CD4-positive, alpha-beta T cell treated with Interleukin-21 for 1 hour (primary cell): ENCODE data around the gene TCL1A.
"Not testable (repeated sequence)": the region's sequence is repeated elsewhere in the genome, so short reads cannot be mapped to it uniquely, and the experiment has no call there.

Experiments used
- DNase-seq: peaks from one replicate; pipeline ENCODE4 v3.0.0-alpha.2; 2020

Gene TCL1A, protein sequence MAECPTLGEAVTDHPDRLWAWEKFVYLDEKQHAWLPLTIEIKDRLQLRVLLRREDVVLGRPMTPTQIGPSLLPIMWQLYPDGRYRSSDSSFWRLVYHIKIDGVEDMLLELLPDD

DNA sequence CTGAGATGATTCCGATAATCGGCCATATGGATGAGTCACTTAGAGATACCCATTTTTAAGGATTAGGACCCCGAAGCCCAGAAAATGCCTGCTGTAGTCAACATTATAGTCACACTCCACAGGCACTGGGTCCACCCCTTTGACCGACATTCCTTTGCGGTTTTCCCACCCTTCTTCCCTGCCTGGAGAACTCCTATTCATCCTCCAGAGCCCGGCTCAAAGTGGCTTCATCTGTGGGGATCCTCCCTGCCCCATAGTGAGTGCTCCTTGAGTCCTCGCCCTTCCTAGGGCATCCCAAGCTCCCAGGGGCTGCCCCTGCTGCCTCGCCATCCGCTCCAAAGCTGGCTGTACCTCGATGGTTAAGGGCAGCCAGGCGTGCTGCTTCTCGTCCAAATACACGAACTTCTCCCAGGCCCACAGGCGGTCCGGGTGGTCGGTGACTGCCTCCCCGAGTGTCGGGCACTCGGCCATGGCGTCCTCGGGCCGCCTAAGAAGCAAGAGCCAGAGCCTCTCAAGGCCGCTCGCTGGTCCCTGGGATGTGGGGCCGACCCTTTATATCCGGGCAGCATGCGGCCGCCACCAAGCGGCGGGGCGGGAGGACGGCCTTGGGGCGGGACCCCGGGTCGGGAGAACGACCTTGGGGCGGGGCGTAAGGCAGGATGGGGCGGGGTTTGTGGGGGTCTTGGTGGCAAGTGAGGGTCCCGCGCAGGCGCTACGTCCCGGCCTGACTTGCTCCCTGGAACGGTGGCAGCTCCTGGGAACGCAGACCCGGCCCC lies at the start of gene TCL1A:
TSS of gene TCL1A (minus strand) at position 530 of the 776 bp plus-strand sequence. CDS start at position 471, 59 bp downstream.
- DNase-seq, result no peak

DNA sequence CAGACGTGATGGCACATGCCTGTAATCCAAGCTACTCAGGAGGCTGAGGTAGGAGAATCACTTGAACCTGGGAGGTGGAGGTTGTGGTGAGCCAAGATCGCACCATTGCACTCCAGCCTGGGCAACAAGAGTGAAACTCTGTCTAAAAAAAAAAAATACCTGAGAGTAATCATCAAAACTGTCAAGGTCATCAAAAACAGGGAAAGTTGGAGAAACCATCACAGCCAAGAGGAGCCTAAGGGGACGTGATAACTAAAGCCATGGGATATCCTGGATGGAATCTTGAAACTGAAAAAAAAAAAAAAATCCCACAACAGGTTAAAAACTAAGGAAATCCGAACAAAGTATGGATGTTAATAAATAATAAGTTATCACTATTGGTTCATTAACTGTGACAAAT lies 49.1 kb upstream of the TCL1A start:
- not testable (repeated sequence) for DNase-seq

DNA sequence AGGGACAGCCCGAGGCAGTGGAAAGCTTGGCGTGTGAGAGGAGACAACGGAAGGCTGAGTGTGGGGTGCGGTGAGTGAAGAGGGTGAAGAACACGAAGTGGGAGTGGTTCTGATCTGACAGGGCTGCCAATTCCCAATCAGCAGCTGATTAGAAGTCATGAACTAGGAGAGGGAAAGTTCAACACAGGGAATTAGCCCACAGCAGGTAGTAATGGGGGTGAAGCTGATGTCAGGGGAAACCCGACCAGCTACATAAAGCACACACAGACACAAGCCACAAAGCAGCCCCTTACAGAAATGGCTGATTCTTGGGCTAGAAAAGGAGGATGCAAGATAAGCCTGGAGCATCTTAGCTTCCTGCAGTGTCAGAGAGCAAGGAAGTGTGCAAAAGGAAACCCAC lies 47.5 kb upstream of the TCL1A start:
- no peak for DNase-seq

DNA sequence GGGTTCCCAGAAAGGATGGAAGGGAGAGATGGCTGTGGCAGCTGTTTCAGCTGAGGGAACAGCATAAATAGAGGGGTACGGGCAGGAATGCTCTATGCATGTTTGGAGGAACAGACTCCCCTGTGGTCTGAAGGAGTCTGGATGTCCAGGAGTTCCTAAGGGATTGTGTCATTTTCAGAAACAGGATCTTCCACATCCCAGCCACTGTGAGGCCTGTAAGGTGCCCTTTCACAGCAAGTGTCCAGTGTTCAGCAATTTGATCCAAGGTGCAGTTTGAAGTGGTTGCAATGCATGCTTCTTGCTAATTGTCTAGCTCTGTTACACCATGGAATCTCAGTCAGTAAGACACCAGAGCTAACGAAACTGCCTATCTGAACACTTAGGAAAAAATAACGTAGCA lies 46.7 kb upstream of the TCL1A start:
- no peak for DNase-seq

DNA sequence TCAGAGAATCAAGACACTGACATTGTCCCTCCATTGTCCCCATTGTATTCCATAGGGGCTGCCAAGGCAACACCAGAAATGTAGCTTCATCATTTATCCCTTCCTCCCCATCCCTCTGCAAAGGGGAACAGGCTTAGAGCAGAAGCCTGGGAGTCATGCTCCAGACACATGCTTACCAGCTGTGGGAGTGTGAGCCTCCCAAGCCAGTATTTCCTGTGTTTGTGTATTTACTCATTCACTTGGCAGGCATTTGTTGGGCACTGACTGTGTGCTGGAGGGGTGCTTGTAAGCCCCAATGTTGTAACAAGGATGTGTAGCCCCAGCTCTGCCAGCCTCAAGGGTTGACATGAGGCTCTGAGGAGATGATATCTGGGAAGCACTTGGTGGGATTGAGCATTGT lies 46.0 kb upstream of the TCL1A start:
- no peak for DNase-seq

DNA sequence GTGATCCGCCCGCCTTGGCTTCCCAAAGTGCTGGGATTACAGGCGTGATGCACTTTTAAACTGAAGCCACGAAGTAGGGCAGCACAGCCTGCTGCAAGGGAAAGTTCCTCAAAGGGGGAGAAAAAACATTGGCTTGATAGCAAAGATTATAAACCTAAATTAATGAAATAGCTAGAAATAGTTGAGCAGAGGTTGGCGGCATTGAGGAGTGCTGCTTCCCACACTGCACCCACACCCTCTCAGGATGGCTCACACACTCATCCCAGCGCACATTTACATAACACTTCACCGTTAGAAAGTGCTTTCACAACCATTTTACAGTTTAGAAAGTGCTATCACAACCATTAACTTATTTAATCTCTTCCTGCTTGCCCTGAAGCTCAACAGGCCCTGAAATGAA lies 44.4 kb upstream of the TCL1A start:
- no peak for DNase-seq

DNA sequence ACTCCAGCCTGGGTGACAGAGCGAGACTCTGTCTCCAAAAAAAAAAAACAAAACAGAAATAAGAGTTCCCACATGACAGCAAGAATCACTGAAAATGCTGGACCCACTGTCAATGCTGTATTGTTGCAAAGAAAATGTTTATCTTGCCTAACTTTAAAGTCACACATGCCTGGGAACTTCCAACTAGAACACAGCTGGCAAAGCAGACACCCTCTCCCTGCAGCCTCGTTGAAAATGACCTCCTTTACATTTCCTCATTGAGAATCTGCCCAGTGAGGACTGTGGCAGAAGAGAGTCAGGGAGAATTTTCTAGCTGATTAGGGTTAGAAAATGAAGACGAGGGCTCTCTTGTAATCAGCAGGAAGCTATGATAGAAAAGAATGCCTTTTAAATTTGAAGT lies 42.8 kb upstream of the TCL1A start:
- DNase-seq, result no peak

DNA sequence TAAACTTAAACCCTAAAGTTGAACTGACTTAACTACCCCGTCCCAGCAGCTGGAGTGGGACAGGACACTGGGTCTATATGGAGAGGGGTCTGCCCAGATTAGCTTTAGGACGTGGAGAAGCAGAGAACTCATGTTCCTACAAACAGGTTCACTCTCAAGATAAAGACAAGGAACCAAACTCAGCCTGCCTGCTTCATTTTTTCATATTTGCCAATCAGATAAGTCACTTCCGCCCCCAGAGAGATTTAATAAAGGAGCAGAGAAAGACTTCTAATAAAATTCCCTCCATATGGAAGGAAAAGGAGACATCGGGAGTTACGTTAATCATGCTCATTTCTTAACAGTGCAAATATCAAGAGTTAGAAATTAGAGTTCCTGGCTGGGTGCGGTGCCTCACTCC lies 42.2 kb upstream of the TCL1A start:
- DNase-seq, result no peak

DNA sequence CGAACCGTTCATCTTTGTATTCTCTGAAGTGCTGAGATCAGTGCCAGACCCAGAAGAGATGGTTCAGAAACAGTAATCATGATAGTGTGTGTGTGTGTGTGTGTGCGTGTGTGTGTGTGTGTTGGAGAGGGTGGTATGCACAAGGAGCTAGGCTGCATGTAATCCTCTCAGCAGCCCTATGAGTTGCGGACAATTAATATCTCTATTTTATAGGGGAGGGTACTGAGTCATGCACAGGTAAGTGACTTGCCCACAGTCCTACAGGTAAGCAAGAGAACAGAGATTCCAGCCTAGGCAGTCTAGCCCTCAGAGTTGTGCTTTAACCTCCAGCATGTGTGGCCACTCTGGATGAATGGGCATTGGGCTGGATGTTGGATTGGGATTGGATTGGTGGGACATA lies 27.9 kb upstream of the TCL1A start:
- no peak for DNase-seq

DNA sequence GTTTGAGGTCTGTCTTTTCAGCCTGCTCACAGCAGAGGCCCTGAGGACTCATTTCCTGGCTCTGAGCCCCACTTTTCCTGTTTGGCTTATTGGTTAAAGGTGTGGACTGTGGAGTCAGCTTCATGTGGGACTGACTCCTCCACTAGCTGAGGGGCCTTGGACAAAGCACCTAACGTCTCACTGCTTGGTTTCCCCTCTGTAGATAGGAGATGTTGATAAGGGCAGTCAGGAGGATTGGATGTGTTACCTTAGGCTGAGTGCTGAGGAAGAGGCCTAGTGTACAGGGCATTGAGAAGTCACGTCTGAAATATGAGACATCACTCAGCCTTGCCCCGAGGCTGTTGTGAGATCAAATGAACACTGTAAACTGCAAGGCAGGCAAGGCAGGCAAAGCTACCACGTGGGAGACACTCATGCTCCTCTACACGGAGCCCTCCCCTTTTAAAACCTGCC lies 27.1 kb upstream of the TCL1A start:
- no peak for DNase-seq

DNA sequence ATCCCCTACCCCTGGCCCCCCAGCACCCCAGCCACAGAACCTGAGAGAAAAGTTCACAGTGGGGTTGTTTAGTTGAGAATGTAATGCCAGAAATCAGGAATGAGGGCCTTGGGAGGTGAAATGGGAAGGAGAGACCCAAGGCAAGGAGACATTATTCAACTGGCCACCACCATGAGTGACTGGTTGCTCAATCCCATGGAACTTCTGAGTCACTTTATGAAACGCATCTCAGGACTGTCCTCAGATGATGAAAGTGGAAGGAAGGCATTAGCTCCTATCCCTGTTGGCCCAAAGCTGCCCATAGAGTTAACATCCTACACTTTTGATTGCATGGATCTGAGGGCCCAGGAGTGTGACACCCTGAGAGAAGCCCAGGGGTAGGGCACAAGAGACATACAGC lies 25.4 kb upstream of the TCL1A start:
- no peak for DNase-seq

DNA sequence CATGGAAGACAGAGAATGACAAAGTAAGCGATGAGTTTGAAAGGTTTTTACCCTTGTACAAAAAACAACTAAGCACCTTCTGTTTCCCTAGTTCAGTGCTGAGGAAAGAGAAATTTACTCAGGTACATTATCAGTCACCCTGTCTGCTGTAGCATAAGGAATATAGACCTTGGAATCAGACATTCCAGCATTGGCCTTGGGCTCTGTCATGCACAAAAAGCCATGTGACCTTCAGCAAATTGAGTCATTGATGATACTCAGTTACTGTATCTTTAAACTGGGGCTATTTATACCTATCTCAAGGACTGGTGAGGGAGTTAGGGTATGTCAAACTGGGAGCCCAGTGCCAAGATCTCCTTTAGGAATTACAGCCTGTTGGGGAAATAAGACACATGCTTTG lies 19.3 kb upstream of the TCL1A start:
- no peak for DNase-seq

DNA sequence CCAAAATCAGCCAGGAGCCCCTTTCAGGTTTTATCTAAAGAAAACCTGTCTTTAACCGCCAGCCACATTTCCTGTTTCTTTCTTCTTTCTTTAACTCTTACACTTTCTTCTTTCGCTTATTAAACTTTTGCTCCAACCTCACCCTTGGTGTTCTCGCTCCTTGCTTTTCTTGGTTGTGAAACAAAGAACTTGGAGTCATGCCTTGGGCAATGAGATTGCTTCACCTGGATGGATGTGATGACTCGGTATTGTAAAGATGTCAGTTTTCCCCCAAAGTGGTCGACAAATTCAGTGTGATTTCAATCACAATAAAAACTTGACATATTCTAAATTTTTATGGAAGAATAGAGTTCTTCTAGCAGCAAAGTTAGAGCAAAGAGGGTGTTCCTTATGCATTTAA lies 16.2 kb upstream of the TCL1A start:
- DNase-seq, result no peak

DNA sequence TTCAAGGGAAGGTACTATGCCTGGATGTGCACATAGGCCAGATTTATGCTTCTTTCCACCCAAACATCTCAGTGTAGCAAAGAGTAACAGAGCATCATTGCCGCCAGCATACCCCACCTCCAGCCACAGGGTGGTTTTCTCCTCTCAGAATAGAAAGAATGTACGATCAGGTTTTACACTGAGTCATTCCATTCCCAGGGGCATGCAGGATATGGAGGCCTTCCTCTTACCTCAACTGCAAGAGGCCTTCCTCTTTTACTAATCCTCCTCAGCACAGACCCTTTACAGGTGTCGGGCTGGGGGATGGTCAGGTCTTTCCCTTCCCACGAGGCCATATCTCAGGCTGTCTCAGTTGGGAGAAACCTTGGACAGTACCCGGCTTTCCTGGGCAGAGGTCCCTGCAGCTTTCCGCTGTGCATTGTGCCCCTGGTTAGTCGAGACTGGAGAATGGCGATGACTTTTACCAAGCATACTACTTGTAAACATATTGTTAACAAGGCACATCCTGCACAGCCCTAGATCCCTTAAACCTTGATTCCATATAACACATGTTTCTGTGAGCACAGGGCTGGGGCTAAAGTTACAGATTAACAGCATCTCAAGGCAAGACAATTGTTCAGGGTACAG lies 15.6 kb upstream of the TCL1A start:
- DNase-seq, result not testable (repeated sequence)

DNA sequence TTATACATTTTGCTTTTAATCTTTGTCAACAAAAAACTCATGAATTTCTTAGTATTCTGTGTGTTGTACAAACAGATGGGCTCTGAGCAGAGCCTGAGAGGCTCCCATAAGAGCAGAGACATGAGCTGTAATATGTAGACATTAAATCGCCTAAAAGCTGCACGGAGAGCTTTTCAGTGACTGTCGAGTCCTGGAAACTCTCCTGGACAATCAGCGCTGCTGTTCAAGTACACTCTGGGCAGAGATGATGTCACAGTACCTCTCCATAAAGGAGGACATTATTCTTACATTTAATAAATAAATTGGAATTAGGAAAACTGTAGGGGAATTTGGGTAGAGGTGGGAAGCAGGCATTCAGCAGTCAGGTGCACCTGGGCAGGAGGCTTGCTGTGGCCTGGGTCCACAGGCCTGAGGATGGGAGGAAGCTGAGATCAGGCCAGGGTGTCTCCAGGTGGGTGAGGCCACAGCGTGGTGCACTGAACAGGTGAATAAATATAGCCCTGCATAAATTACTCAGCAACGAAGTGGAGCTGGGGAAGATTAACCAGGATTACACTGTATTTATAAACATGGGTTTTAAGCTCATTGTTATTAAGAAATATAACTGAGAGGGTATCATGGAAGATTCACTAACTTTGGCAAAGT lies 13.3 kb upstream of the TCL1A start:
- DNase-seq, result no peak

DNA sequence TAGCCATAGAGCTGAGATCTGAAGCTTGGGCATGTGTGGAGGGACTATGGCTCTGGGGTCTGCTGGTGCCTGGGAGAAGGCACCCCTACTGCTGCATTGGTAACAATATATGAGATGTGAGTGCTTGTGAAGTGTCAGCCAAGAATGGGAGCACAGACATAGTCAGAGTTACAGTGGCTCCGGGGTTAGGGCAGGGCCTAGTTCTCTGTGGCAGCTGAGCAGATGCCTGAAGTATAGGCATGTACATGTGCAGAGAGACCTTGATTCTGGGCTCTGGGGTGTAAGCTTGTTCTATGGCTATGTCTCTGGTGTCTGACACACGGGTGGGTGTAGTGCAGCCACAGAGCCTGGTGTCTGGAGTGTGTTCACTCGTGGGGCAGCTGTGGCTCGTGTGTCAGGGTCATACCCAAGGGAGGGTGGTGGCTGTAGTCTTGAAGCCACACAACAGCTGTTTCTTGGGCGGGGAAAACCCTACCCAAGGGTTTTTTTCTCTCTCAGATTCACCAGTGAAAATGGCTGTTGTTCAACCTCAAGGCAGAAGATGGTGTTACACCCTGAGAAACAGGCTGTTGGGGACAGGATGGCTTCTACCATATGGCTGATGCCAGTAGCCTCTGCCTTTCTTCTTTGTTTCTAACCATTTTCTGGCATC lies 11.9 kb upstream of the TCL1A start:
- no peak for DNase-seq

DNA sequence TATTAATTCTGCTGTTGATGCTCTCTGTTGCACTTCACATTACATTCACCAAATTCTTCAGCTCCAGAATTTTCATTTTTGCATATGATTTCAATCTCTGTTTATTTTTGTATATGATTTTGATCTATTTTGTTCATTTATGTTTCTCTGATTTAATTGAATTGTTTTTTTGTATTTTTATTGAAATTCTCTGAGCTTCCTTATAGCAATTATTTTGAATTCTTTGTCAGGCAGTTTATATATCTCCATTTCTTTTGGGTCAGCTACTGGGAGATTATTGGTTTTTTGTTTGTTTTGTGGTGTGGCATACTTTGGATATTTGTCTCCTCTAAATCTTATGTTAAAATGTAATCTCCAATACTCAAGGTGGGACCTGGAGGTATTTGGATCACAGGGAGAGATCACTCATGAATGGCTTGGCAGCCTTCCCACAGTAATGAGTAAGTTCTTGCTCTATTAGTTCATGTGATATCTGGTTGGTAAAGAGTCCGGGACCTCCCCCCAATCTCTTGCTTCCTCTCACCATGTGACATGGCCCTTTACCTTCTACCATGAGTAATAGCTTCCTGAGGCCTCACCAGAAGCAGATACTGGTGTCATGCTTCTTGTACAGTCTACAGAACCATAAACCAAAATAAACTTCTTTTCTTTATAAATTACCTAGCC lies 8.7 kb upstream of the TCL1A start:
- no peak for DNase-seq

DNA sequence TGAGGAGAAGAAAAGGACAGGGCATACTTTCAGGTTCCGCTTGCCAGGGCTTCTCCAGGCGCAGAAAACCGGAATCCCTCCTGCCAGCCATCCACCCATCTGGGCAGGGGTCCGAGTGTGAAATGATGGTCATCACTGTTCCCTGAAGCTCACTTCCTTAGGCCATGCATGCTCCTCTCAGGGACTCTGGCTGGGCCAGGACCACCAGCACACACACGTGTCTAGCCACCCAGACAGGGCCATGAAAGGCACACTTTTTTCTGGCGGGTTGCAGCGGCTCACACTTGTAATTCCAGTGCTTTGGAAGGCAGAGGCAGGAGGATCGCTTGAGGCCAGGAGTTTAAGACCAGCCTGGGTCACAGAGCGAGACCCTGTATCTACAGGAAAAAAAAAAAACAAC lies 1.5 kb downstream of the TCL1A start:
- no peak for DNase-seq

DNA sequence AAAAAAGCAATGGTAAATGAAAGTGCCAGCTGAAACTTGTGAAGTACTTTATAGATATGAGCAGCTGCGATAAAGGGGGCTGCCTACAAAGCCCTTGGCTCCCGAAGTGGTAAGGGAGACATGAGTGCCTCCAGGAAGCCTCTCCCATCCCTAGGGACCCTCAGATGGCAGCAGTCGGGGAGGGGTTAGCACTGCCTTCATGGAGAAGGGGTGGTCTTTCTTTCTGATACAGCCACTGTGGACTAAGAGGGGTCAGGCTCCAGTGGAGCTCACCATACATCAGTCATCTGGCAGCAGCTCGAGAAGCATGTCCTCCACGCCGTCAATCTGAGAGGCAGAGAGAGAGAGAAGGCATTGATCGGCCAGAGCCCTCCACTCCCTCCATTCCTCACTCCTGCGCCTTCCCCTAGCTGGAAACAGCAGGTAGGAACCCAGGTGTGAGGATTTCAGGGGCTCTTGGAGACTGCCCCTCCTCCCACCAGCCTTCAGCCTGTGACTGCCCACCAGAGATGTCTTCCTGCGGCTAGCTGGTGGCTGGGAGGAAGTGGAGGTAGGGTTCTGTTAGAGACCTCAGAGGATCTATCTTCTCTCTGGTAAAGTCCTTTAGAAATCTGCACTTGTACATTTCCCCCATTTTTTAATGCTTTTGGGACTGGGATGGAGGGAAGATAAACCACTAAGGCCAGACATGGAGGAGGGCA lies 2.3 kb downstream of the TCL1A start:
- DNase-seq, result no peak

DNA sequence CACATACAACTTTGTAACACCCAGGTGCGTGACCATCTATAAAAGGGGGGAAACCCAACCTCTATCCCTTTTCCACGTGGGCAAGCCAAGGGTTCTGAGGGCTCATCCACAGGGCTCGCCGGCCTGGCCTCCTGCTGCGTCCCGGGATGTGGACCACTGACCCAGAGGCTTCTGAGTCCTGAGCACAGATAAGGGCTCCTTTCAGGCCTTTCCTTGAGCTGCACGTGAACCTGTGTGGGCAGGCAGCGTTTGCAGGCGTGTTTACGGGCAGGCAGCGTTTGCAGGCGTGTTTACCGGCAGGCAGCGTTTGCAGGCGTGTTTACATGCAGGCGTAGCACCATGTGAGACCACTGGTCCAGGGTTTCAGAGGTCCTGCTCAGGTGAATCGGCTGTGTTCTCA lies 3.8 kb downstream of the TCL1A start:
- DNase-seq, result no peak

DNA sequence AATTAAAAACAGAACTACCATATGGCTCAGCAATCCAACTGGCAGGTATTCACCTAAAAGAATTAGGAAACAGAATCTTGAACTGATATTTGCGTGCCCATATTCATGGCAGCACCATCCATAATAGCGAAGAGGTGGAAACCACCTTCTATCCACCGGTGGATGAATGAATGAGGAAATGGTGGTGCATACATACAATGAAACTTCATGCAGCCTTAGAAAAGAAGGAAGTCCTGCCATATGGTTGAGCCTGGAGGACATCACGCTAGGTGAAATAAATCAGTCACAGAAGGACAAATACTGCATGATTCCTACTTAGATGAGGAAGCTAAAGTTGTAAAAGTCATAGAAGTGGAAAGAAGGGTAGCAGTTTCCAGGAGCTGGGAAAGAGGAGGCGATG lies 6.6 kb downstream of the TCL1A start:
- no peak for DNase-seq

DNA sequence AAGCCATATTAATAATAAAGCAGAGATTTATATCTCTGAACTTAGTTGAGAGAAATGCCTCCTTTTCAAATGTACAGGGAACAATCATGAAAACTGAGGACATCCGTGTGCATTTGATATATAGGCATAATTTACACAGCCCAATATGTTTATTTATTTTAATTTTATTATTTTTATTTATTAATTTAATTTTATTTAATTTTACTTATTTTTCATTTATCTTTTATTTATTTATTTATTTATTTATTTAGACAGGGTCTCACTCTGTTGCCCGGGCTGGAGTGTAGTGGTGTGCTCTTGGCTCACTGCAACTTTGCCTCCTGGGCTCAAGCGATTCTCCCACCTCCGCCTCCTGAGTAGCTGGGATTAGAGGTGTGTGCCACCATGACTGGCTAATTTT lies 8.4 kb downstream of the TCL1A start:
- no peak for DNase-seq
